H1 (cell line): ENCODE results near the gene BAIAP2L2. TPM values are rescaled to one million over a fixed set of nuclear protein-coding genes. Genes with fewer than 3 reads are reported as not detected.
A peak's percentile ranks its signal among the peaks of the same experiment; 100 is the strongest.
"Not testable (repeated sequence)": the region's sequence is repeated elsewhere in the genome, so short reads cannot be mapped to it uniquely, and the experiment has no call there.

Source experiments
- CTCF ChIA-PET: fragments of 300-600 bp; sonication (Branson Sonifier 250); formaldehyde crosslinking; loops from one replicate; lab custom pipeline; 2021; ENCODE audit not compliant: partially characterized antibody; lab: Charles Lee
- POLR2A ChIA-PET: fragments of 300-600 bp; sonication (Branson Sonifier 250); formaldehyde crosslinking; loops from one replicate; lab custom pipeline; 2021; ENCODE audit warnings: inconsistent platforms; ENCODE audit not compliant: partially characterized antibody; lab: Charles Lee
- DNase-seq, 2 experiments: peaks; one replicate each; pipeline versions ENCODE4 v3.0.0 to v3.0.0-alpha.2; 2010 to 2022; ENCODE audit warnings: low spot score in 2 of 2, low read depth in 1 of 2, mixed read lengths in 1 of 2
- FAIRE-seq: peaks from 2 replicates; lab custom pipeline; 2011; peaks lifted over from hg19 to GRCh38; lab: Jason Lieb, UNC
- H2AFZ ChIP-seq: 2 replicates; pipeline ENCODE4 v1.8.1; 2012; ENCODE audit warnings: low read length, inconsistent platforms
- H2AK5ac ChIP-seq: 2 replicates; pipeline ENCODE4 v1.6.1; 2013; ENCODE audit warnings: low read depth, low read length
- H2BK120ac ChIP-seq: replicated peaks from 2 replicates; pipeline ENCODE3; 2013; ENCODE audit warnings: low read depth, low read length, inconsistent platforms
- H2BK12ac ChIP-seq: 2 replicates; pipeline ENCODE4 v1.6.1; 2013; ENCODE audit warnings: low read depth, low read length
- H2BK15ac ChIP-seq: 2 replicates; pipeline ENCODE4 v1.6.1; 2013; ENCODE audit warnings: low read length
- H2BK20ac ChIP-seq: 2 replicates; pipeline ENCODE4 v1.6.1; 2013; ENCODE audit warnings: low read length
- H2BK5ac ChIP-seq: 2 replicates; pipeline ENCODE4 v1.6.1; 2013; ENCODE audit warnings: low read depth, low read length
- H3K14ac ChIP-seq: 2 replicates; pipeline ENCODE4 v1.6.1; 2013; ENCODE audit warnings: inconsistent platforms; ENCODE audit not compliant: insufficient read length
- H3K18ac ChIP-seq: 2 replicates; pipeline ENCODE4 v1.6.1; 2013; ENCODE audit warnings: low read length; ENCODE audit errors: extremely low read depth
- H3K23ac ChIP-seq: 2 replicates; pipeline ENCODE4 v1.6.1; 2013; ENCODE audit warnings: inconsistent platforms; ENCODE audit not compliant: insufficient read length
- H3K23me2 ChIP-seq: 2 replicates; pipeline ENCODE4 v1.6.1; 2013; ENCODE audit warnings: low read depth, low read length
- H3K27ac ChIP-seq: 2 replicates; pipeline ENCODE4 v1.6.1; 2011; ENCODE audit warnings: low read depth, low read length, inconsistent platforms
- H3K27me3 ChIP-seq, 4 experiments: replicated peaks in 1 of 4; 1 replicate in 1 of 4; 2 replicates in 3 of 4; pipeline versions ENCODE4 v1.6.1 to v1.8.1; 2011 to 2013; ENCODE audit warnings: low read length in 3 of 4, mild to moderate bottlenecking in 3 of 4, inconsistent platforms in 2 of 4, mixed read lengths in 2 of 4, moderate library complexity in 1 of 4; ENCODE audit not compliant: control insufficient read depth in 3 of 4, insufficient read depth in 3 of 4; ENCODE audit errors: extremely low read depth in 1 of 4
- H3K36me3 ChIP-seq, 4 experiments: 2 replicates each; pipeline versions ENCODE4 v1.6.1 to v1.8.1; 2011 to 2013; ENCODE audit warnings: mild to moderate bottlenecking in 4 of 4, low read length in 3 of 4, moderate library complexity in 2 of 4, control low read depth in 1 of 4, inconsistent platforms in 1 of 4; ENCODE audit not compliant: insufficient read depth in 4 of 4, control insufficient read depth in 2 of 4
- H3K4ac ChIP-seq: replicated peaks from 2 replicates; pipeline ENCODE3; 2013; ENCODE audit warnings: low read length, low read depth, mixed read lengths, inconsistent platforms; ENCODE audit not compliant: insufficient read length
- H3K4me1 ChIP-seq, 4 experiments: replicated peaks in 1 of 4; 1 replicate in 1 of 4; 2 replicates in 3 of 4; pipeline versions ENCODE4 v1.6.1 to v1.8.1; 2011 to 2013; ENCODE audit warnings: low read length in 3 of 4, inconsistent platforms in 2 of 4, mixed read lengths in 1 of 4; ENCODE audit not compliant: insufficient read depth in 4 of 4, control insufficient read depth in 3 of 4
- H3K4me2 ChIP-seq, 2 experiments: 2 replicates each; pipeline versions ENCODE4 v1.6.1 to v1.8.1; 2011 to 2013; ENCODE audit warnings: low read depth in 2 of 2, low read length in 2 of 2, control low read depth in 1 of 2, inconsistent platforms in 1 of 2, mild to moderate bottlenecking in 1 of 2; ENCODE audit not compliant: insufficient read depth in 1 of 2
- H3K4me3 ChIP-seq, 4 experiments: fragments of 200-600, 300-600 bp in 1 of 4; sonication (generic), shearing (Covaris generic), sonication (Bioruptor Twin) in 1 of 4; 2 replicates each; pipeline versions ENCODE4 v1.5.1 to v1.8.1; 2011 to 2016; ENCODE audit warnings: low read length in 4 of 4, low read depth in 3 of 4, control low read depth in 2 of 4, inconsistent platforms in 2 of 4, mild to moderate bottlenecking in 2 of 4, mixed read lengths in 1 of 4, moderate library complexity in 1 of 4; ENCODE audit not compliant: insufficient read depth in 2 of 4; ENCODE audit errors: extremely low read depth in 1 of 4
- H3K56ac ChIP-seq: replicated peaks from 2 replicates; pipeline ENCODE3; 2013; ENCODE audit warnings: low read depth, mild to moderate bottlenecking, mixed read lengths, low read length, inconsistent platforms; ENCODE audit not compliant: insufficient read length
- H3K79me1 ChIP-seq: 2 replicates; pipeline ENCODE4 v1.6.1; 2013; ENCODE audit warnings: low read depth, low read length, control low read depth
- H3K79me2 ChIP-seq, 2 experiments: 2 replicates each; pipeline versions ENCODE4 v1.6.1 to v1.8.1; 2012 to 2013; ENCODE audit warnings: low read length in 2 of 2, mild to moderate bottlenecking in 2 of 2, inconsistent platforms in 1 of 2; ENCODE audit not compliant: insufficient read depth in 2 of 2, control insufficient read depth in 1 of 2
- H3K9ac ChIP-seq, 4 experiments: replicated peaks in 1 of 4; 1 replicate in 1 of 4; 2 replicates in 3 of 4; pipeline versions ENCODE4 v1.6.1 to v1.8.1; 2011 to 2013; ENCODE audit warnings: low read depth in 3 of 4, low read length in 3 of 4, control low read depth in 2 of 4, mild to moderate bottlenecking in 2 of 4, moderate library complexity in 2 of 4, inconsistent platforms in 1 of 4; ENCODE audit errors: extremely low read depth in 1 of 4
- H3K9me3 ChIP-seq, 2 experiments: 2 replicates each; pipeline versions ENCODE4 v1.6.1 to v1.8.1; 2012 to 2013; ENCODE audit warnings: mild to moderate bottlenecking in 2 of 2, moderate library complexity in 2 of 2, control low read depth in 1 of 2, inconsistent platforms in 1 of 2, low read depth in 1 of 2, low read length in 1 of 2, mixed read lengths in 1 of 2; ENCODE audit not compliant: insufficient read depth in 2 of 2
- H4K20me1 ChIP-seq, 2 experiments: replicated peaks in 1 of 2; 2 replicates each; pipeline versions ENCODE3 to v1.8.1; 2011 to 2013; ENCODE audit warnings: inconsistent platforms in 2 of 2, low read length in 2 of 2, mild to moderate bottlenecking in 1 of 2; ENCODE audit not compliant: insufficient read depth in 2 of 2, control insufficient read depth in 1 of 2
- H4K5ac ChIP-seq: 2 replicates; pipeline ENCODE4 v1.6.1; 2013; ENCODE audit warnings: low read length, low read depth, mixed read lengths, inconsistent platforms; ENCODE audit not compliant: insufficient read length
- H4K8ac ChIP-seq: 2 replicates; pipeline ENCODE4 v1.8.0; 2013; ENCODE audit warnings: mild to moderate bottlenecking, moderate library complexity, low read length, inconsistent platforms; ENCODE audit not compliant: insufficient read depth; ENCODE audit errors: extremely low read depth
- H4K91ac ChIP-seq: replicated peaks from 2 replicates; pipeline ENCODE3; 2013; ENCODE audit warnings: low read length, mixed read lengths, inconsistent platforms; ENCODE audit not compliant: insufficient read length
- CTCF ChIP-seq, 3 experiments: IDR thresholded peaks; 1 replicate in 2 of 3; 2 replicates in 1 of 3; pipeline versions ENCODE4 v1.5.1 to v1.6.1; 2011; ENCODE audit warnings: low read length in 3 of 3, mild to moderate bottlenecking in 3 of 3, inconsistent platforms in 2 of 3, low read depth in 1 of 3, moderate library complexity in 1 of 3; ENCODE audit not compliant: insufficient read depth in 1 of 3; ENCODE audit errors: control extremely low read depth in 1 of 3
- WGBS, 2 experiments: shearing (Covaris generic) in 1 of 2; methylation state at CpG; one replicate each; pipeline versions ENCODE4 v1.1.6 to v1.1.7; 2013 to 2015; ENCODE audit warnings: low lambda C conversion rate in 2 of 2, mixed read lengths in 2 of 2, inconsistent platforms in 1 of 2, low coverage in 1 of 2, missing lambda C conversion rate in 1 of 2; ENCODE audit not compliant: insufficient replicate concordance in 2 of 2, insufficient coverage in 1 of 2, insufficient read length in 1 of 2; ENCODE audit errors: extremely low coverage in 1 of 2, missing lambda C conversion rate in 1 of 2; 5-methylcytosine and 5-hydroxymethylcytosine counted together
- polyA plus RNA-seq, 7 experiments: library from polyadenylated mRNA; depleted of rRNA in 3 of 7; stranded (reverse) in 5 of 7; unstranded in 2 of 7; fragments of >200 nt in 5 of 7; fragments of 200-250 nt in 2 of 7; gene quantifications; 1 replicate in 5 of 7; 2 replicates in 1 of 7; 4 replicates in 1 of 7; pipeline versions ENCODE4 v1.2.1 to v1.2.3, GENCODE V29; 2011 to 2013; ENCODE audit warnings: missing spikeins in 2 of 7, mixed read lengths in 2 of 7
- total RNA-seq: library from RNA; stranded (reverse); fragmentation: NEBNext Ultra II Directional; extraction: Animal tissue kit (Norgen Biotek cat#: 25700); gene quantifications from 2 replicates; pipeline ENCODE4 v1.2.1, GENCODE V29; 2021

BAIAP2L2 gene
- total and polyA plus RNA-seq, 2 of the 8 experiments (the other 6 are each of a cell fraction or from before 2014, with no cell fraction given) = 5.4 to 10.0 TPM

- H2BK20ac ChIP-seq, H3K79me2 ChIP-seq, H4K91ac ChIP-seq, H4K20me1 ChIP-seq, H2AK5ac ChIP-seq, H2BK120ac ChIP-seq, H3K9ac ChIP-seq, DNase-seq, H3K4ac ChIP-seq, H2AFZ ChIP-seq, H3K18ac ChIP-seq, H3K56ac ChIP-seq, H3K79me1 ChIP-seq, H4K5ac ChIP-seq, H3K23me2 ChIP-seq, FAIRE-seq, H3K27me3 ChIP-seq, H3K27ac ChIP-seq, H3K14ac ChIP-seq, POLR2A ChIA-PET, H3K4me2 ChIP-seq, H3K4me3 ChIP-seq, H3K36me3 ChIP-seq, H2BK5ac ChIP-seq, H3K9me3 ChIP-seq, H2BK15ac ChIP-seq, H2BK12ac ChIP-seq, H3K4me1 ChIP-seq, H3K23ac ChIP-seq, H4K8ac ChIP-seq: not testable (repeated sequence)
- TF ChIP-seq CTCF (IDR thresholded peaks at IDR 0.05; ENCODE audit: control extremely low read depth in 1 of 3, insufficient read depth in 1 of 3, low read depth in 1 of 3, low read length in 3 of 3) = peak in 1 of 3 experiments; percentile 42; a peak in 1 of 4 replicates
- 80% methylated on average over 1 of the region's 1 CpG; no CpG with 5 or more reads in 1 of the 2 experiments for WGBS, 2 experiments
- CTCF ChIA-PET = interaction anchor here (0.6 to 2.9 kb wide), 18 partner anchors 9 to 137 kb away, joined by 3 to 14 read pairs (median 5); partner anchors contain the start of gene SLC16A8
Observed at GRCh38 chr22:38154563-38154915, 44.1 kb upstream of the BAIAP2L2 start.
